ENCODE results near the gene ISY1.

DNA sequence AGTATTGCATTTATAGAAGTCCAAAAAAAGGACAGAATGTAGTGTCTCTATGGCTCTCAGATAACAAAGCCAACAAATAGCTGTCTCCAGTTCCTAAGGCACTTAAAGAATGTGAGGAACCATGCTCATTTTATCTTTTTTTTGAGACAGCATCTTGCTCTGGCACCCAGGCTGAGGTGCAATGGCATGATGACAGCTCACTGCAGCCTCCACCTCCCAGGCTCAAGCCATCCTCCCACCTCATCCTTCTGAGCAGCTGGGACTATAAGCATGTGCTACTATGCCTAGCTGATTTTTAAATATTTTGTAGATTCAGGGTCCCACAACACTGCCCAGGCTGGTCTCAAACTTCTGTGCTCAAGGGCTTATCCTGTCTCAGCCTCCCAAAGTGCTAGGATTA lies 16.1 kb downstream of the ISY1 start:
- TF ChIP-seq, protein P1, sequence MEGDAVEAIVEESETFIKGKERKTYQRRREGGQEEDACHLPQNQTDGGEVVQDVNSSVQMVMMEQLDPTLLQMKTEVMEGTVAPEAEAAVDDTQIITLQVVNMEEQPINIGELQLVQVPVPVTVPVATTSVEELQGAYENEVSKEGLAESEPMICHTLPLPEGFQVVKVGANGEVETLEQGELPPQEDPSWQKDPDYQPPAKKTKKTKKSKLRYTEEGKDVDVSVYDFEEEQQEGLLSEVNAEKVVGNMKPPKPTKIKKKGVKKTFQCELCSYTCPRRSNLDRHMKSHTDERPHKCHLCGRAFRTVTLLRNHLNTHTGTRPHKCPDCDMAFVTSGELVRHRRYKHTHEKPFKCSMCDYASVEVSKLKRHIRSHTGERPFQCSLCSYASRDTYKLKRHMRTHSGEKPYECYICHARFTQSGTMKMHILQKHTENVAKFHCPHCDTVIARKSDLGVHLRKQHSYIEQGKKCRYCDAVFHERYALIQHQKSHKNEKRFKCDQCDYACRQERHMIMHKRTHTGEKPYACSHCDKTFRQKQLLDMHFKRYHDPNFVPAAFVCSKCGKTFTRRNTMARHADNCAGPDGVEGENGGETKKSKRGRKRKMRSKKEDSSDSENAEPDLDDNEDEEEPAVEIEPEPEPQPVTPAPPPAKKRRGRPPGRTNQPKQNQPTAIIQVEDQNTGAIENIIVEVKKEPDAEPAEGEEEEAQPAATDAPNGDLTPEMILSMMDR (IDR thresholded peaks at IDR 0.05; ENCODE audit: low read depth, low read length, poor library complexity, severe bottlenecking): no peak
- TF ChIP-seq EZH2phosphoT487 (IDR thresholded peaks at IDR 0.05; ENCODE audit: borderline replicate concordance, low read length): no peak

Data from DOHH2 (cell line).